DND-41 (cell line): ENCODE measurements around the gene HS3ST6.
"Not testable (repeated sequence)": the region's sequence is repeated elsewhere in the genome, so short reads cannot be mapped to it uniquely, and the experiment has no call there.

Experiments used
- EZH2 ChIP-seq: IDR thresholded peaks from 3 replicates; pipeline ENCODE4 v1.6.1; 2012; ENCODE audit warnings: borderline replicate concordance, low read depth, mild to moderate bottlenecking, moderate library complexity, low read length, inconsistent platforms; ENCODE audit not compliant: severe bottlenecking
- TF ChIP-seq, protein P1 (sequence below): IDR thresholded peaks from 2 replicates; pipeline ENCODE4 v1.5.1; 2012; ENCODE audit warnings: borderline replicate concordance, low read length, moderate library complexity, mild to moderate bottlenecking; ENCODE audit not compliant: poor library complexity, severe bottlenecking; ENCODE audit errors: extremely low read depth

DNA sequence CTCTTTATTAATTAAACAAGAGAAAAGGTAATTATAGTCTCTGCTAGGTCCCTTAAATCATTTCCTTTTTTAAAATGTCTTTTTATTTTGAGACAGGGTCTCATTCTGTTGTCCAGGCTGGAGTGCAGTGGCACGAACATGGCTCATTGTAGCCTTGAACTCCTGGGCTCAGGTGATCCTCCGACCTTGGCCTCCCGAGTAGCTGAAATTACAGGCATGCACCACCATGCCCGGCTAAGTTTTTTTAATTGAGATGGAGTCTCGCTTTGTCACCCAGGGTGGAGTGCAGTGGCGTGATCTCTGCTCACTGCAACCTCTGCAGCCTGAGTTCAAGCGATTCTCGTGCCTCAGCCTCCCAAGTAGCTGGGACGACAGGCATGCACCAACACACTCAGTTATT lies 37.0 kb downstream of the HS3ST6 start:
- TF ChIP-seq, protein P1, sequence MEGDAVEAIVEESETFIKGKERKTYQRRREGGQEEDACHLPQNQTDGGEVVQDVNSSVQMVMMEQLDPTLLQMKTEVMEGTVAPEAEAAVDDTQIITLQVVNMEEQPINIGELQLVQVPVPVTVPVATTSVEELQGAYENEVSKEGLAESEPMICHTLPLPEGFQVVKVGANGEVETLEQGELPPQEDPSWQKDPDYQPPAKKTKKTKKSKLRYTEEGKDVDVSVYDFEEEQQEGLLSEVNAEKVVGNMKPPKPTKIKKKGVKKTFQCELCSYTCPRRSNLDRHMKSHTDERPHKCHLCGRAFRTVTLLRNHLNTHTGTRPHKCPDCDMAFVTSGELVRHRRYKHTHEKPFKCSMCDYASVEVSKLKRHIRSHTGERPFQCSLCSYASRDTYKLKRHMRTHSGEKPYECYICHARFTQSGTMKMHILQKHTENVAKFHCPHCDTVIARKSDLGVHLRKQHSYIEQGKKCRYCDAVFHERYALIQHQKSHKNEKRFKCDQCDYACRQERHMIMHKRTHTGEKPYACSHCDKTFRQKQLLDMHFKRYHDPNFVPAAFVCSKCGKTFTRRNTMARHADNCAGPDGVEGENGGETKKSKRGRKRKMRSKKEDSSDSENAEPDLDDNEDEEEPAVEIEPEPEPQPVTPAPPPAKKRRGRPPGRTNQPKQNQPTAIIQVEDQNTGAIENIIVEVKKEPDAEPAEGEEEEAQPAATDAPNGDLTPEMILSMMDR: not testable (repeated sequence)
- TF ChIP-seq EZH2: not testable (repeated sequence)
